Lower leg skin (tissue), 3 donors: ENCODE results near the gene GPSM3.
"Not testable (repeated sequence)": the region's sequence is repeated elsewhere in the genome, so short reads cannot be mapped to it uniquely, and the experiment has no call there.

Experiments
- POLR2A ChIP-seq, 2 donors: fragments of 450-650 bp; IDR thresholded peaks; one replicate each; pipeline ENCODE4 v1.6.1; 2016 to 2017; ENCODE audit warnings: antibody characterized with exemption in 2 of 2, mild to moderate bottlenecking in 1 of 2, moderate library complexity in 1 of 2
- TF ChIP-seq, protein P1 (sequence below), 3 donors: fragments of 450-650 bp; IDR thresholded peaks; one replicate each; pipeline ENCODE4 v1.5.1; 2016; ENCODE audit warnings: antibody characterized with exemption in 3 of 3, mild to moderate bottlenecking in 3 of 3, moderate library complexity in 2 of 3

DNA sequence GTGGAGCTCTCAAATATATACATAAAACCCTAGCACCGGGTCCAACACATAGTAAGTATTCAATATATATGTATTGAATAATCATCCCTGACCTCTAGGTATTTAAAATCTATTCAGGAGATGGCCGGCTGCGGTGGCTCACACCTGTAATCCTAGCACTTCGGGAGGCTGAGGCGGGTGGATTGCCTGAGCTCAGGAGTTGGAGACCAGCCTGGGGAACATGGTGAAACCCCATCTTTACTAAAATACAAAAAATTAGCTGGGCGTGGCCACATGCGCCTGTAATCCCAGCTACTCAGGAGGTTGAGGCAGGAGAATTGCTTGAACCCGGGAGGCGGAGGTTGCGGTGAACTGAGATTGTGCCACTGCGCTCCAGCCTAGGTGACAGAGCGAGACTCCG lies 653 bp upstream of the GPSM3 start:
- TF ChIP-seq, protein P1, sequence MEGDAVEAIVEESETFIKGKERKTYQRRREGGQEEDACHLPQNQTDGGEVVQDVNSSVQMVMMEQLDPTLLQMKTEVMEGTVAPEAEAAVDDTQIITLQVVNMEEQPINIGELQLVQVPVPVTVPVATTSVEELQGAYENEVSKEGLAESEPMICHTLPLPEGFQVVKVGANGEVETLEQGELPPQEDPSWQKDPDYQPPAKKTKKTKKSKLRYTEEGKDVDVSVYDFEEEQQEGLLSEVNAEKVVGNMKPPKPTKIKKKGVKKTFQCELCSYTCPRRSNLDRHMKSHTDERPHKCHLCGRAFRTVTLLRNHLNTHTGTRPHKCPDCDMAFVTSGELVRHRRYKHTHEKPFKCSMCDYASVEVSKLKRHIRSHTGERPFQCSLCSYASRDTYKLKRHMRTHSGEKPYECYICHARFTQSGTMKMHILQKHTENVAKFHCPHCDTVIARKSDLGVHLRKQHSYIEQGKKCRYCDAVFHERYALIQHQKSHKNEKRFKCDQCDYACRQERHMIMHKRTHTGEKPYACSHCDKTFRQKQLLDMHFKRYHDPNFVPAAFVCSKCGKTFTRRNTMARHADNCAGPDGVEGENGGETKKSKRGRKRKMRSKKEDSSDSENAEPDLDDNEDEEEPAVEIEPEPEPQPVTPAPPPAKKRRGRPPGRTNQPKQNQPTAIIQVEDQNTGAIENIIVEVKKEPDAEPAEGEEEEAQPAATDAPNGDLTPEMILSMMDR (IDR thresholded peaks at IDR 0.05): not testable (repeated sequence)
- not testable (repeated sequence) for TF ChIP-seq POLR2A (IDR thresholded peaks at IDR 0.05)
